SK-N-SH treated with all-trans-retinoic acid at 6 μM for 48 hours (cell line): ENCODE results near the gene CROCC2.

Experiments
- ATAC-seq: fragments of 200-7000 bp; cut with Tn5 transposase; 3 replicates; pipeline ENCODE4 v1.9.1; 2020; ENCODE audit warnings: mild to moderate bottlenecking, moderate library complexity
- ARNTL ChIP-seq: fragments of 450-650 bp; formaldehyde crosslinking; IDR thresholded peaks from 2 replicates; pipeline ENCODE4 v1.5.0; 2020; ENCODE audit warnings: low read depth, mild to moderate bottlenecking, moderate library complexity, borderline replicate concordance
- BACH2 ChIP-seq: fragments of 250-450 bp; sonication (Bioruptor Pico); IDR thresholded peaks from 2 replicates; pipeline ENCODE4 v1.9.0; 2021; ENCODE audit warnings: mild to moderate bottlenecking, borderline replicate concordance
- CREB5 ChIP-seq: fragments of 250-450 bp; sonication (Bioruptor Pico); IDR thresholded peaks from 2 replicates; pipeline ENCODE4 v1.5.1; 2020; ENCODE audit warnings: low read depth, mild to moderate bottlenecking, moderate library complexity
- CSDC2 ChIP-seq: fragments of 250-450 bp; sonication (Bioruptor Pico); IDR thresholded peaks from 2 replicates; pipeline ENCODE4 v1.5.0; 2020; ENCODE audit warnings: mild to moderate bottlenecking, moderate library complexity
- CSRNP3 ChIP-seq: fragments of 250-450 bp; sonication (Bioruptor Pico); IDR thresholded peaks from 2 replicates; pipeline ENCODE4 v1.5.1; 2021; ENCODE audit warnings: mild to moderate bottlenecking, moderate library complexity
- ESRRG ChIP-seq: fragments of 250-450 bp; sonication (Bioruptor Pico); IDR thresholded peaks from 2 replicates; pipeline ENCODE4 v1.6.1; 2021; ENCODE audit warnings: mild to moderate bottlenecking
- GLIS3 ChIP-seq: fragments of 250-450 bp; sonication (Bioruptor Pico); IDR thresholded peaks from 2 replicates; pipeline ENCODE4 v1.5.0; 2020; ENCODE audit warnings: mild to moderate bottlenecking, moderate library complexity
- ISL1 ChIP-seq: fragments of 250-450 bp; sonication (Bioruptor Pico); IDR thresholded peaks from 2 replicates; pipeline ENCODE4 v2.1.2; 2022; ENCODE audit warnings: mild to moderate bottlenecking, moderate library complexity
- OSR1 ChIP-seq: fragments of 250-450 bp; sonication (Bioruptor Pico); IDR thresholded peaks from 2 replicates; pipeline ENCODE4 v1.8.0; 2022; ENCODE audit warnings: moderate library complexity, mild to moderate bottlenecking, inconsistent platforms
- PATZ1 ChIP-seq: fragments of 250-450 bp; sonication (Bioruptor Pico); IDR thresholded peaks from 2 replicates; pipeline ENCODE4 v1.8.0; 2020; ENCODE audit warnings: mild to moderate bottlenecking, moderate library complexity, borderline replicate concordance
- POU6F1 ChIP-seq: fragments of 250-450 bp; sonication (Bioruptor Pico); IDR thresholded peaks from 2 replicates; pipeline ENCODE4 v1.8.0; 2021; ENCODE audit warnings: low read depth, mild to moderate bottlenecking, moderate library complexity, borderline replicate concordance
- PPARA ChIP-seq: fragments of 250-450 bp; sonication (Bioruptor Pico); IDR thresholded peaks from 2 replicates; pipeline ENCODE4 v1.5.0; 2020; ENCODE audit warnings: mild to moderate bottlenecking, borderline replicate concordance
- RARB ChIP-seq: fragments of 250-450 bp; sonication (Bioruptor Pico); IDR thresholded peaks from 2 replicates; pipeline ENCODE4 v1.8.0; 2021; ENCODE audit warnings: mild to moderate bottlenecking, moderate library complexity
- SNAI2 ChIP-seq: fragments of 250-450 bp; sonication (Bioruptor Pico); IDR thresholded peaks from 2 replicates; pipeline ENCODE4 v1.5.0; 2020; ENCODE audit warnings: mild to moderate bottlenecking, moderate library complexity
- TCF4 ChIP-seq: fragments of 250-450 bp; sonication (Bioruptor Pico); IDR thresholded peaks from 2 replicates; pipeline ENCODE4 v1.8.0; 2021; ENCODE audit warnings: mild to moderate bottlenecking, moderate library complexity, borderline replicate concordance
- TOX ChIP-seq: fragments of 250-450 bp; sonication (Bioruptor Pico); IDR thresholded peaks from 2 replicates; pipeline ENCODE4 v1.8.0; 2021; ENCODE audit warnings: mild to moderate bottlenecking, moderate library complexity, borderline replicate concordance
- TSHZ2 ChIP-seq: fragments of 250-450 bp; sonication (Bioruptor Pico); IDR thresholded peaks from 2 replicates; pipeline ENCODE4 v1.5.0; 2020; ENCODE audit warnings: mild to moderate bottlenecking, moderate library complexity
- ZC3H10 ChIP-seq: fragments of 250-450 bp; sonication (Bioruptor Pico); IDR thresholded peaks from 2 replicates; pipeline ENCODE4 v1.5.1; 2021; ENCODE audit warnings: mild to moderate bottlenecking, moderate library complexity
- ZFP3 ChIP-seq: fragments of 250-450 bp; sonication (Bioruptor Pico); IDR thresholded peaks from 2 replicates; pipeline ENCODE4 v1.5.0; 2020; ENCODE audit warnings: mild to moderate bottlenecking, moderate library complexity
- ZNF565 ChIP-seq: fragments of 450-650 bp; formaldehyde crosslinking; conservative IDR thresholded peaks from 2 replicates; pipeline ENCODE4 v1.5.0; 2020; ENCODE audit warnings: low read depth, mild to moderate bottlenecking, moderate library complexity
- ZNF70 ChIP-seq: fragments of 450-650 bp; formaldehyde crosslinking; IDR thresholded peaks from 2 replicates; pipeline ENCODE4 v1.5.0; 2020; ENCODE audit warnings: mild to moderate bottlenecking, moderate library complexity
- ZNF8 ChIP-seq: fragments of 450-650 bp; formaldehyde crosslinking; IDR thresholded peaks from 2 replicates; pipeline ENCODE4 v1.5.0; 2020; ENCODE audit warnings: mild to moderate bottlenecking, moderate library complexity

Gene CROCC2

GRCh38 chr2:240961910-240962299 is 55.8 kb downstream of the CROCC2 start:
- ATAC-seq = no peak
- no peak for TF ChIP-seq SNAI2 (CRISPR knock-in tag)
- TF ChIP-seq TOX = no peak
- no peak for TF ChIP-seq ISL1 (CRISPR knock-in tag)
- TF ChIP-seq GLIS3 (CRISPR knock-in tag) = no peak
- TF ChIP-seq ZC3H10 = no peak
- TF ChIP-seq PATZ1 (CRISPR knock-in tag) = no peak
- no peak for TF ChIP-seq ESRRG (CRISPR knock-in tag)
- TF ChIP-seq CSRNP3 = no peak
- no peak for TF ChIP-seq PPARA (CRISPR knock-in tag)
- TF ChIP-seq ZFP3 (CRISPR knock-in tag) = no peak
- TF ChIP-seq TCF4 (CRISPR knock-in tag) = no peak
- no peak for TF ChIP-seq CREB5
- no peak for TF ChIP-seq TSHZ2
- TF ChIP-seq ZNF565 (CRISPR knock-in tag) = no peak
- no peak for TF ChIP-seq RARB (CRISPR knock-in tag)
- no peak for TF ChIP-seq ZNF8
- no peak for TF ChIP-seq ARNTL
- TF ChIP-seq ZNF70 (CRISPR knock-in tag) = no peak

GRCh38 chr2:240962300-240963064 is 56.3 kb downstream of the CROCC2 start:
- ATAC-seq = no peak
- no peak for TF ChIP-seq SNAI2 (CRISPR knock-in tag)
- TF ChIP-seq BACH2 = no peak
- TF ChIP-seq POU6F1 = no peak
- TF ChIP-seq ISL1 (CRISPR knock-in tag) = no peak
- no peak for TF ChIP-seq GLIS3 (CRISPR knock-in tag)
- TF ChIP-seq ZNF8 = no peak
- no peak for TF ChIP-seq PATZ1 (CRISPR knock-in tag)
- TF ChIP-seq TOX = no peak
- TF ChIP-seq ARNTL = no peak
- TF ChIP-seq CREB5 = no peak
- TF ChIP-seq ZNF565 (CRISPR knock-in tag) = no peak
- no peak for TF ChIP-seq TSHZ2
- no peak for TF ChIP-seq CSDC2
- no peak for TF ChIP-seq ESRRG (CRISPR knock-in tag)
- no peak for TF ChIP-seq OSR1
- TF ChIP-seq TCF4 (CRISPR knock-in tag) = no peak
